Dendritic cell treated with granulocyte-macrophage colony-stimulating factor and Interleukin-4, amounts not matched to agents 40 ng/mL and 50 ng/mL, for 4 days (primary cell): ENCODE data around the gene AARSD1.
A peak's percentile ranks its signal among the peaks of the same experiment; 100 is the strongest.
"Not testable (repeated sequence)": the region's sequence is repeated elsewhere in the genome, so short reads cannot be mapped to it uniquely, and the experiment has no call there.

Source experiments
- H3K27ac Mint-ChIP-seq: one replicate; pipeline ENCODE4 v1.8.0; 2022; ENCODE audit warnings: mild to moderate bottlenecking, mixed read lengths
- H3K27me3 Mint-ChIP-seq: one replicate; pipeline ENCODE4 v1.8.0; 2022; ENCODE audit warnings: mild to moderate bottlenecking, mixed read lengths
- H3K36me3 Mint-ChIP-seq: one replicate; pipeline ENCODE4 v1.8.0; 2022; ENCODE audit warnings: low read depth, mixed read lengths
- H3K4me1 Mint-ChIP-seq: one replicate; pipeline ENCODE4 v1.8.0; 2022; ENCODE audit warnings: low read depth, mixed read lengths
- H3K4me3 Mint-ChIP-seq: one replicate; pipeline ENCODE4 v1.8.0; 2022; ENCODE audit warnings: mild to moderate bottlenecking, moderate library complexity, mixed read lengths
- H3K9me3 Mint-ChIP-seq: one replicate; pipeline ENCODE4 v1.8.0; 2022; ENCODE audit warnings: mixed read lengths
- intact Hi-C: fragments of 100-400 bp; cut with micrococcal nuclease; formaldehyde crosslinking; loops from one replicate; pipeline ENCODE4 v1.15.0; 2022

AARSD1 gene

GRCh38 chr17:42992872-42993271 lies 28.6 kb upstream of the AARSD1 start:
- no peak overlapping the region for H3K27ac Mint-ChIP-seq
- H3K4me3 Mint-ChIP-seq: no peak overlapping the region
- intact Hi-C loops: loop anchor here (10.0 kb wide), 1 partner anchor 148 kb away; the partner anchor contains the start of gene AOC2
- no peaks in the 10 kb centered on the region for H3K9me3 Mint-ChIP-seq
- H3K4me1 Mint-ChIP-seq: peaks cover 5% of the 10 kb centered on the region
- no peaks in the 10 kb centered on the region for H3K27me3 Mint-ChIP-seq
- H3K36me3 Mint-ChIP-seq: peaks cover 76% of the 10 kb centered on the region

GRCh38 chr17:42991471-42991870 lies 27.2 kb upstream of the AARSD1 start:
- intact Hi-C loops: loop anchor here (10.0 kb wide), 1 partner anchor 147 kb away; the partner anchor contains the start of gene AOC2
- Mint-ChIP-seq H3K27ac (no peak overlapping the region), H3K9me3 (no peaks in the 10 kb centered on the region), H3K4me1 (peaks cover 4% of the 10 kb centered on the region), H3K27me3 (no peaks in the 10 kb centered on the region), H3K4me3 (no peak overlapping the region), H3K36me3 (peaks cover 87% of the 10 kb centered on the region)

GRCh38 chr17:42989726-42990652 lies 25.7 kb upstream of the AARSD1 start:
- Mint-ChIP-seq H3K27me3 (no peaks in the 10 kb centered on the region), H3K4me3 (no peak overlapping the region), H3K36me3 (peaks cover 82% of the 10 kb centered on the region), H3K4me1 (peaks cover 17% of the 10 kb centered on the region), H3K9me3 (no peaks in the 10 kb centered on the region), H3K27ac (peak overlapping the region; percentile 27)
- intact Hi-C loops: loop anchor here (10.0 kb wide), 1 partner anchor 145 kb away; the partner anchor contains the start of gene AOC2

GRCh38 chr17:42989141-42989540 lies 24.9 kb upstream of the AARSD1 start:
- H3K4me1 Mint-ChIP-seq: peaks cover 22% of the 10 kb centered on the region
- H3K4me3 Mint-ChIP-seq: no peak overlapping the region
- H3K27me3 Mint-ChIP-seq: no peaks in the 10 kb centered on the region
- H3K9me3 Mint-ChIP-seq: no peaks in the 10 kb centered on the region
- intact Hi-C loops: no loop called here
- H3K27ac Mint-ChIP-seq: no peak overlapping the region
- peaks cover 80% of the 10 kb centered on the region for H3K36me3 Mint-ChIP-seq

- intact Hi-C loops: no loop called here
- Mint-ChIP-seq H3K27ac (peak overlapping the region; percentile 93), H3K27me3 (no peaks in the 10 kb centered on the region), H3K4me1 (peaks cover 53% of the 10 kb centered on the region), H3K4me3 (peak overlapping the region; percentile 70), H3K36me3 (peaks cover 74% of the 10 kb centered on the region), H3K9me3 (no peaks in the 10 kb centered on the region)
These were observed 21.0 kb upstream of the AARSD1 start for GRCh38 chr17:42985225-42985624.

- Mint-ChIP-seq H3K9me3 (no peaks in the 10 kb centered on the region), H3K4me1 (peaks cover 63% of the 10 kb centered on the region), H3K36me3 (peaks cover 46% of the 10 kb centered on the region), H3K27ac (peak overlapping the region; percentile 95), H3K4me3 (peak overlapping the region; percentile 99), H3K27me3 (peaks cover 4% of the 10 kb centered on the region)
- intact Hi-C loops: no loop called here
These were observed 18.0 kb upstream of the AARSD1 start for GRCh38 chr17:42982266-42982665.

- peaks cover 53% of the 10 kb centered on the region for H3K4me1 Mint-ChIP-seq
- no peaks in the 10 kb centered on the region for H3K9me3 Mint-ChIP-seq
- H3K4me3 Mint-ChIP-seq: peak overlapping the region; percentile 99
- peaks cover 4% of the 10 kb centered on the region for H3K27me3 Mint-ChIP-seq
- peaks cover 41% of the 10 kb centered on the region for H3K36me3 Mint-ChIP-seq
- peak overlapping the region; percentile 95 for H3K27ac Mint-ChIP-seq
- intact Hi-C loops: loop anchor here (2.0 kb wide), 1 partner anchor 16 kb away; the partner anchor contains the start of gene AARSD1
These were observed 16.6 kb upstream of the AARSD1 start for GRCh38 chr17:42980766-42981397.

GRCh38 chr17:42980274-42980765 lies 16.1 kb upstream of the AARSD1 start, which contains the start of gene RUNDC1:
RUNDC1 (plus strand) TSS chr17:42980565; CDS start chr17:42980577, 12 bp downstream.
- Mint-ChIP-seq H3K9me3 (no peaks in the 10 kb centered on the region), H3K27me3 (peaks cover 4% of the 10 kb centered on the region)
- intact Hi-C loops: loop anchor here (2.0 kb wide), 1 partner anchor 16 kb away; the partner anchor contains the start of gene AARSD1

GRCh38 chr17:42979511-42980273 lies 15.4 kb upstream of the AARSD1 start, which contains the start of gene PTGES3L:
PTGES3L (minus strand) TSS chr17:42980080; CDS start chr17:42980053, 27 bp downstream.
- intact Hi-C loops: loop anchor here (2.0 kb wide), 1 partner anchor 15 kb away; the partner anchor contains the start of gene AARSD1
- Mint-ChIP-seq H3K27me3 (peaks cover 4% of the 10 kb centered on the region), H3K4me3 (peak within 1 kb of the TSS; percentile 99), H3K36me3 (peaks cover 41% of the 10 kb centered on the region), H3K4me1 (peaks cover 47% of the 10 kb centered on the region), H3K9me3 (no peaks in the 10 kb centered on the region), H3K27ac (peak within 1 kb of the TSS; percentile 95)

More at GRCh38 chr17:42980274-42980765, 16.1 kb upstream of the AARSD1 start, which contains the start of gene RUNDC1:
- H3K4me1 Mint-ChIP-seq: peaks cover 48% of the 10 kb centered on the region
- H3K4me3 Mint-ChIP-seq: peak within 1 kb of the TSS; percentile 99
- peaks cover 41% of the 10 kb centered on the region for H3K36me3 Mint-ChIP-seq
- H3K27ac Mint-ChIP-seq: peak within 1 kb of the TSS; percentile 95

GRCh38 chr17:42975701-42976100 lies 11.4 kb upstream of the AARSD1 start:
- peaks cover 14% of the 10 kb centered on the region for H3K4me1 Mint-ChIP-seq
- H3K4me3 Mint-ChIP-seq, H3K27ac Mint-ChIP-seq, H3K36me3 Mint-ChIP-seq, intact Hi-C loops, H3K27me3 Mint-ChIP-seq, H3K9me3 Mint-ChIP-seq: not testable (repeated sequence)

GRCh38 chr17:42975265-42975664 lies 11.0 kb upstream of the AARSD1 start:
- intact Hi-C loops: no loop called here
- Mint-ChIP-seq H3K27me3 (peaks cover 4% of the 10 kb centered on the region), H3K36me3 (peaks cover 2% of the 10 kb centered on the region), H3K27ac (no peak overlapping the region), H3K4me3 (no peak overlapping the region), H3K9me3 (no peaks in the 10 kb centered on the region), H3K4me1 (peaks cover 11% of the 10 kb centered on the region)

GRCh38 chr17:42973323-42973722 lies 9.1 kb upstream of the AARSD1 start:
- H3K27me3 Mint-ChIP-seq, H3K9me3 Mint-ChIP-seq, H3K36me3 Mint-ChIP-seq, intact Hi-C loops, H3K4me3 Mint-ChIP-seq, H3K4me1 Mint-ChIP-seq, H3K27ac Mint-ChIP-seq: not testable (repeated sequence)

- intact Hi-C loops: no loop called here
- H3K4me3 Mint-ChIP-seq: no peak overlapping the region
- H3K27me3 Mint-ChIP-seq: no peaks in the 10 kb centered on the region
- H3K4me1 Mint-ChIP-seq: peaks cover 10% of the 10 kb centered on the region
- no peaks in the 10 kb centered on the region for H3K9me3 Mint-ChIP-seq
- H3K36me3 Mint-ChIP-seq: no peaks in the 10 kb centered on the region
- H3K27ac Mint-ChIP-seq: no peak overlapping the region
These were observed 7.3 kb upstream of the AARSD1 start for GRCh38 chr17:42971589-42971988.
